Stimulated activated CD8-positive, alpha-beta memory T cell treated with anti-CD3 and anti-CD28 coated beads, Interleukin-2, amount 100 ng/mL, for 48 hours (primary cell): ENCODE data around the gene KREMEN2.

ENCODE experiments used
- DNase-seq, 2 donors: peaks; one replicate each; pipeline ENCODE4 v3.0.0-alpha.2; 2020; ENCODE audit warnings: low read depth in 2 of 2

KREMEN2 gene

DNA sequence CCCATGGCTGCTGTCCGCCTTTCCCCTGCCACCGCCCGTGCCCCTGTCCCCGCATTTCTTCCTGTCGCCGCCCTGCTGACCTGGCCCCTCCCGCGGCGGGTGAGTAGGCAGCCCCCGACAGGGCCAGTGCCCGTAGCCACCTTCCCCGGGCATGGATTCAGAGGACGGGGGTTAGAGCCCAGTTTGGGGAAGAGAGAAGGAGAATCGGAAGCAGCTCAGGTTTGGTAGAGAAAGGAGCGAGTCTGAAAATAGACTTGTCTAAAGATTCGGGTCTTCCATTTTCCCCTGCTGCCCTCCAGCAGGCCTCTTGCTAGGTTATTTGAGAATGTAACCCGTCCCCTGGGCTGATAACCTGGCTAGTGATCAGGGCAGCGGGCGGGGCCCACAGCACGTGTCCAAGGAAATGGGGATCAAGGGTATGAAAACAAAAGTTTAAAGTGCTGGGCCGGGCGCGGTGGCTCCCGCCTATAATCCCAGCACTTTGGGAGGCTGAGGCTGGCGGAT is 40.8 kb downstream of the KREMEN2 start:
- DNase-seq = no peak

DNA sequence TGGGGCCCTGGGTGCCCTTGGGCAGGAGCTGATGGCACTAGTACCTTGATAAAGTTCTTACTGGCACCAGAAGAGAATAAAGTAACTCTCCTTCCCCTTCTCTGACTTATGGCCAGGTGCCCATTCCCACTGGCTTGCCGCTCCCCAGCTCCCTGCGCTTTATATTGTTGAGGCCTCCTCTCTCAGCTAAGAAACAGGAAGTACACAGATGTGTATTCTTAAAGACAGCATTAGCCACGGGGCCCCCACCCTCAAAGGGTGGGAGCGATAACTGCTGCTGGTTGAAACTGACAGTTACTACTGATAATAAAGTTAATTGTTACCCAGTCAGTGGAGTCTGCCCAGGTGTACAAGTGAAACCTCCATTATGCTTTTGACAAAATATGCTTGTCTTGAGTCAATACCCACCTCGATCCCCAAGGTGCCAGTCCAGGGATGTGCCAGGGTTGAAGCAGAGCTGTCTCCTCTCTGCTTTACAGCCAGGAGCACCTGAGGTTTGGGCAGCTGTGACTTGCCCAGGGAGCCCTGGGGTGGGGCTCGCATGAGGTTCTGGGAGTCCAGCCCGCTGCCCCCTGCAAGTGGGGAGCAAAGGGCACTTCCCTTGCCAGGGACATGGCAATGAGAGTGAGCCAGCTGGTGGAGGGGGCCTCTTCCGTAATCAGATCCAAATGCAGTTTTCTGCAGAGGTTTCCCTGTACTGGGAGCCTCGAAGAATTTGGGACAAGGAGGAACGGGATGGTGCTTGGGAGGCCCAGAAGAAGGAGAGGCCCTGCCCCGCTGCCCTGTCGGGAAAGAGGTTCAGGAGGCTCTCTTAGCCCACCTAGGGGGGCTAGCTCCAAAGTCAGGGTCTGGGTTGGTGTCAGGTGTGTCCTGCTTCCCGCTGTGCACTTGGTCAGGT is 43.2 kb downstream of the KREMEN2 start:
- DNase-seq = no peak

DNA sequence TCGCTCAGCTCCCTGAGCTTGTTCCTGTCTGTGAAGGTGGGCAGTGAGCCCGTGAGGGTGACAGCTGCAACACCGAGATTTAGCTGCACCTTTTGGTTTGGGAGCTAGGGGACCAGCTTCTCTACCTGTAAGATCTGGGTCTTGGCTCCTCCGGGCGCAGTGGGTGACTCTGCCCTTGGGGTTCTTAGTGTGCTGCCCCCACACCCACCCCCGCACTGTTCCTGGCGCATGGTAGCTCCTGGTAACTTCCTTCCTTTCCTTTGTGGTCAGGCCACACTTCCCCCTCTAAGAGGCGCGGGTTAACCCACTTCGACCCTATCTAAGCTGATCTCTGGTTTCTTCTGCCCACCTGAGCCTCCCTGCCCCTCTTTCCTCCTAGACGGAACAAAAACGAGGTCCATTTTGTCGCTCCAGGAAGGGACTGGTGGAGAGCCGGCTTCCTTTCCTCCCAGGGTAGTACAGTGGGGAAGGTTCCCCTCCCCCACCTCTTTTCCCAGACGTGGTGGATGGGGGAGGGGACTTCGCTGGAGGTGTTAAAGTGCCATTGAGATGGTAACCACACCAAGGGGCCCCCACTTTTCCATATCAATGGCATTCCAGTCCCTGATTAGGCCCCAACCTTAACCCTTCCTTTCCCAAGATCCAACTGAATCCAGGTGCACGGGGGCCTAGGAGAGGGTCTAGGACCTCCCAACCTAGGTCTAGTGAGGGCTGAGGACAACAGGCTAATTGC is 44.0 kb downstream of the KREMEN2 start:
- DNase-seq = no peak

DNA sequence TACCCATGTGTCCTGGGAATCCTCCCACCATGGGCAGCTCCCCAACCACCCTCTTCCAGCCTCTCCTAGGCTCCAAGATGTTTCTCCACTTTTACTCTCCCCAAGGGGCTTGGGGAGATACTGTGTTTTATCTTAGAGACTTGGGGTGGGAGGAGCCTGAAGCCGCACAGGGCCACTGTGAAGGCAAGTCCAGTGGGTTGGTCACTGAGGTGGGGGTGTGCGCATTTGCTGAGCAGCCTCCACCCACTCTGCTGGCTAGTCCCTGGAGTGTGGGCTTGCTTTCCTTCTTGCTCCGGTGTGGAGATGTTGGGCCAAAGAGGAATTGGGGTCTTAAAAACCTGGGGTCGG is 44.6 kb downstream of the KREMEN2 start:
- DNase-seq = no peak

DNA sequence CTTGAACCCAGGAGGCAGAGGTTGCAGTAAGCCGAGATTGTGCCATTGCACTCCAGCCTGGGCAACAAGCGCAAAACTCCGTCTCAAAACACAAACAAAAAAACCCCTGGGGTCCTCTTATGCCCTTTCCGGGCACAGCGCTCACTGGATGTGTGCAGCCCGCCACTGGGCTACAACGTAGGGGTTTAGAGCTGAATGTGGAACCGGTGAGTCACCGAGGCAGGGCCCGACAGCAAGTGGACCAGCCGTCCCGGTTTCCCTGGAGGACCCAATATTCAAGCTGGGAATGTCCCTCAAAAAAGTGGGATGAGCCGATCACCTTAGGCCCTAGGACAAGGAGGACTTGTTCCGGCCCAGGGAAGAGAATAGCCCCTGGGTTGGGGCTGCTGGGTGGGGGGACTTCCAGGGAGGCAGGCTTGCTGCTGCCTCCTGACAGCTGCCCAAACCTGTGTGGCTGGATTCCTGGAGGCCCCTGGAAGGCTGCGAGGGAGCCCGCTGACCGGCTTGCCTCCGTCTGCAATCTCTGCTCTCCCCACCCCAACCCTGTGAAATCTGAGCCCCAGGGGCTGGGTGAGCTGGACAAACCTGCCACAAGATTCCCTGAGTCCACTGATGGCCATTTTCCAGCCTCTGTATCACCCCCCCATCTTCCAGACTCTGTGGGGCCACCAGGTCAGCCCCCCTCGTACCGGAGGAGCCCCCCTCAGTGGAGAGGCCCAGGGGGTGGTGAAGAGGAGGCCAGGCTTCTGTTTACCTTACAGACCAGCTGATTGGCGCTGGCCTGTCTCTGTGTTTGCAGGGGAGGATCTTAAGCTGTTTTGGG is 45.7 kb downstream of the KREMEN2 start:
- no peak for DNase-seq

DNA sequence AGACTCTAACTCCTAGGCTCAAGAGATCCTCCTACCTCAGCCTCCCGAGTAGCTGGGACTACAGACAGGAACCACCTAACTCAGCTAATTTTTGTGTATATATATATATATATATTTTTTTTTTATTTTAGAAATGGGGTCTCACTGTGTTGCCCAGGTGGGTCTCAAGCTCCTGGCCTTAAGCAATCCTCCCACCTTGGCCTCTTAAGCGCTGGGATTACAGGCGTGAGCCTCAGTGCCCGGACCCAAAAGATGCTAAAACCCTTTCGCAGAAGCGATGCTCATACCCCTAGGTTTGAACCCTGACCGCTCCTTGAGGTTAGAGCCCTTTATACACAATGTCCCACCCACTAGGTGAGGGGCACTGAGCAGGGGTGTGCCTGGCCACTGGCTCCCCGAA is 46.4 kb downstream of the KREMEN2 start:
- no peak for DNase-seq

DNA sequence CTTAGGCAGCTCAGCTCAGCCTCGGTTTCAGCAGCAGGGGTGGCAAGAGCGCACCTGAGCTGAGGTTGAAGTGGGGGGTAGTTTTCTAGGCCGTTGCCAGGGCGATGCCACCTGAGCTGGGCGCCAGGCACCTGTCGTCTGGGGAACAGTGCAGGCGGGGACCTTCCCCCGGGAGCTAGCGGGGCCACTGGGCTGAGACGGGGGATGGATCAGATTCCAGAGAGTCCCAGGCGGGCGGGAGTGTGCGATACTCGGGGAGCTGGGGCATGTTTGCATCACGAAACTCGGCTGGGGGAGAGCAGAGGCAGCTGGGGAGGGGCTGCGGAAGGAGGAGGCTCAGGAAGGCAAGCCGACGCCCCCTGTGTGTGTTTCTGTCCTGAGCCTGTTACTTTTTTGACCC is 48.2 kb downstream of the KREMEN2 start:
- DNase-seq = no peak

DNA sequence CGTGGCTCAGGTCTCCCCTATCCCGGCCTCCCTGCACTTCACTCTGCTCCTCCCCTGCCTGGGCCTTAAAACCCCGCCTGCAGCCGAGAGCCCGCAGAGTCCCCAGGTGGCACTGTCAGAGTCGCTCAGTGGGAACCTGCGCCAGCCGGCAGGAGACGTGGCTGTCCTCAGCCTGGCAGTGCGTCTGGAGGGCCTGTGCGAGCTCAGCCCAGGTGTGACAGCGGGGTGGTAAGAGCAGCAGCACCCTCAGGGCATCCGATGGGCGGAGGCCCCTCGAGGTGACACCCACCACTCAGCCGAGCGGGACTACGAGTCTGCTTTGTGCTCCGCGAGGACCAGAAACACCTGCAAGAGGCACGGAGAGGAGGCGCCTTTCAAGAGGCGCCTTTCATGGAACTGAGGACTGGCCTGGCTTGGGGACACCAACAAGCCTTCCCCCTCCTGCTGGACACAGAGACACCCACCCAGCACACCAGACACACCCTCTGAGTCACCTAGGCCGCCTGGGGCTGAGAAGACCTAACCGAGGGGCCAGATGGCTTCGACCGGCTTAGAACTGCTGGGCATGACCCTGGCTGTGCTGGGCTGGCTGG is 48.8 kb downstream of the KREMEN2 start, which contains the start of gene CLDN9:
TSS of gene CLDN9 (plus strand) at position 96 of the 593 bp plus-strand sequence. CDS start at position 536, 440 bp downstream.
- DNase-seq = no peak

DNA sequence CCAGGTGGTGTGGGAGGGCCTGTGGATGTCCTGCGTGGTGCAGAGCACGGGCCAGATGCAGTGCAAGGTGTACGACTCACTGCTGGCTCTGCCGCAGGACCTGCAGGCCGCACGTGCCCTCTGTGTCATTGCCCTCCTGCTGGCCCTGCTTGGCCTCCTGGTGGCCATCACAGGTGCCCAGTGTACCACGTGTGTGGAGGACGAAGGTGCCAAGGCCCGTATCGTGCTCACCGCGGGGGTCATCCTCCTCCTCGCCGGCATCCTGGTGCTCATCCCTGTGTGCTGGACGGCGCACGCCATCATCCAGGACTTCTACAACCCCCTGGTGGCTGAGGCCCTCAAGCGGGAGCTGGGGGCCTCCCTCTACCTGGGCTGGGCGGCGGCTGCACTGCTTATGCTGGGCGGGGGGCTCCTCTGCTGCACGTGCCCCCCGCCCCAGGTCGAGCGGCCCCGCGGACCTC is 49.4 kb downstream of the KREMEN2 start:
- DNase-seq = no peak

DNA sequence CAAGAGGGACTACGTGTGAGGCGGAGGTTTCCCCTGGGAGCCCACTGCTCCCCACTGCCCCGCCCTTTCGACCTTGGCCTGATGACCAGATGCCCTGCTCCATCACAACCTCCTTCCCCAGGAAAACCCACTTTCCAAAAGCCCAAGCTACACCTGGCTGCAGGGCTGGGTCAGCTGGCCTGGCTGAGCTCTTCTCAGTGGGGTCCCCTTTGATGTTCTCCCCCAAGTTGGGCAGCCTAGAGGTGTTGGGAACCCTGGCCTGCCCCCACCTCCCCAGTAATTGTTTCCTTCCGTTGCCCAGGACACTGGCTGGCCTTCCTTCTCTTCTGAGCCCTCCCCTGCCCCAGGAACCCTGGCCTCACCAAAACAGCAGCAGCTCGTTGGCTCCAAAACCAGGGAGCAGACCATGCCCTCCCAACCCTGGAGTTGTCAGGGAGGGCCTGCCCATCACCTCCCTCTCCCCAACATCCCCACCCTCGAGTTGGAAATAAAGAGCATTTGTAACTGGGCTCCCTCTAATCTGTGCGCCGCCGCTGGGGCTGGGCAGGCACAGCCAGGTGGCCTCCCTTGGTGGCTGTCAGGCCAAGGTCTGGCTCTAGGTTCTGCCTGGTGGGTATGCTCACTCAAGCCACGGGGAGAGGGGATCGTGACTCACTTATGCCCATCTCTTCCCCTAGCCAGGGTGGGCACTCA is 50.1 kb downstream of the KREMEN2 start:
- DNase-seq = no peak

DNA sequence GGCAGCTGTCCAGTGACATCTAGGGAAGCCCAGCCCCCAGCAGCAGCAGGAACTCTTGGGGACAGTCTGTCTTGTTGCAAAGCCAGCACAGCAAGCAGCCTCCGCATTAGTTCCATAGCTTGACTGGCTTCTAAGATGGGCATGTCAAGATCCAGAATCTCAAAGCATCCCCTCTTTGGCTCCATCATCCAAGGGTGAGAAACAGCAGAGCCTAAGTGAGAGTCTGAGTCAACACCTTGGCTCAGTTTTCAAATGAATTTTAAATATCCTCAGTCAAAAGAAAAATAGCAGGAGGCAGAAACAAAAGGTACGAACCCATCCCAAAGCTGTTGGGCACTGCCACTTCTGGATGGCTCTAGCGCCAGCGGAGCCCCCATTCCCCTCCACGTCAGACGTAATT is 50.9 kb downstream of the KREMEN2 start:
- DNase-seq = no peak

DNA sequence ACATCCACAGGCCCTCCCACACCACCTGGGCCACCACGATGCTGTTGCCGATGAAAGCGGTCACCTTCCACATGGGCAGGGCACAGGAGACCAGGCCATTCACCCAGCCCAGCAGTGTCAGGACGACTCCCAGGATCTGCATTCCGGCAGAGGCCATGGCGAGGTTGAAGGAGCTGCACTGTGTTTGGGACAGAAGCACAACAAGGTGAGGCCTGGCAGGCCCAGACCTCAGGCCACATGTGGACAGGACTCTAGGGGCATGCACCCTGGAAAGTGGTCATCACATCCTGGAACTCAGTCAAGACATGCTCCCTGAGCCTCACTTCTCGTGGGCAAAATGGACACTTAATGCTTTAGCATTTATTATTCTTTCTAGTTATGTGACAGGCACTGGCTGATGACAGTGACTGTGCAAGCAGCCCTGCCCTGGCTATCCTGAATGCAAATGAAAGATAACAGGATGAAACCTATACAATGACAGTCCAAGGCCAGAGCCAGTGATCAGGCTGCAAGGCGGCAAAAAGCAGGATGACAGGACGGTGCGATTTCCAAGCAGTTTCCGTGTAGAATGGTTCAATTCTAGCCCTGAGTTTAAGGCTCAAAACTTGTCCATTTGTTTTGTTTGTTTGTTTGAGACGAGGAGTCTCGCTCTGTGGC is 51.9 kb downstream of the KREMEN2 start:
- no peak for DNase-seq

DNA sequence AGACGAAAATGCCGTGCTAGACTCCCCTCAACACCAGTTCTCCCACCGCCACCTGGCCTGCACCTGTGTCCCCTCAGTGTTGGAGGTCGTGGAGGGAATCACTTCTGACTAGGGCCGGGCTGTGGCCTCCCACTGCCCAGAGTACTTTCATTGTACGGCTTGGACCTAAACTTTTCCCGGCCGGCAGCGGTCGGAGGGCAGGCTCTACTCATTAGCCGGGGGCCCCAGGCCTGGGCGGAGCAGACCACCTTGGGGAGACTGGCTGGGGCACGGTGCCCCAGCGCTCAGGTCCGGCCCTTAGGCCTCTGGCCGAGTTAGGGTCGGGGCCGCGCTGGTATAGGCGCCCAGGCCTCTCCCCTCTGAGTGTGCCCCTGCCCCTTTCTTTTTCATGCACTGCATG is 53.3 kb downstream of the KREMEN2 start:
- no peak for DNase-seq
